Left renal cortex interstitium (tissue), 4 donors: ENCODE data around the gene PTPRM. TPM values are rescaled to one million over a fixed set of nuclear protein-coding genes. Genes with fewer than 3 reads are reported as not detected.

ENCODE experiments used
- DNase-seq, 4 donors: peaks; one replicate each; pipeline ENCODE4 v3.0.0-alpha.2; 2013; ENCODE audit warnings: low read depth in 4 of 4, low spot score in 2 of 4, missing footprints in 1 of 4
- polyA plus RNA-seq, 4 donors: library from polyadenylated mRNA; unstranded; fragments of 120-200 nt; gene quantifications; one replicate each; pipeline ENCODE4 v1.2.1, GENCODE V29; 2013; ENCODE audit not compliant: insufficient read length in 4 of 4

The PTPRM gene
- polyA plus RNA-seq, 4 donors: 80.9 to 108 (median 89.7) TPM

- DNase-seq: no peak
These were observed 57.6 kb downstream of the PTPRM start for GRCh38 chr18:7624697-7625096.

- no peak for DNase-seq
These were observed 59.2 kb downstream of the PTPRM start for GRCh38 chr18:7626175-7626921.

GRCh38 chr18:7626922-7627440 lies 59.9 kb downstream of the PTPRM start:
- no peak for DNase-seq

GRCh38 chr18:7629416-7629815 lies 62.3 kb downstream of the PTPRM start:
- no peak for DNase-seq

GRCh38 chr18:7630731-7631442 lies 63.8 kb downstream of the PTPRM start:
- no peak for DNase-seq

- DNase-seq: no peak
These were observed 65.3 kb downstream of the PTPRM start for GRCh38 chr18:7632152-7633098.

- no peak for DNase-seq
These were observed 66.1 kb downstream of the PTPRM start for GRCh38 chr18:7633171-7633570.

GRCh38 chr18:7635948-7636347 lies 68.8 kb downstream of the PTPRM start:
- no peak for DNase-seq

- no peak for DNase-seq
These were observed 70.2 kb downstream of the PTPRM start for GRCh38 chr18:7637269-7637668.

- no peak for DNase-seq
These were observed 71.2 kb downstream of the PTPRM start for GRCh38 chr18:7638321-7638720.

GRCh38 chr18:7641813-7642212 lies 74.7 kb downstream of the PTPRM start:
- no peak for DNase-seq

GRCh38 chr18:7642331-7642890 lies 75.3 kb downstream of the PTPRM start:
- DNase-seq: no peak

GRCh38 chr18:7645756-7646155 lies 78.6 kb downstream of the PTPRM start:
- no peak for DNase-seq

- no peak for DNase-seq
These were observed 79.2 kb downstream of the PTPRM start for GRCh38 chr18:7646174-7646886.

- no peak for DNase-seq
These were observed 80.4 kb downstream of the PTPRM start for GRCh38 chr18:7647500-7647899.

- no peak for DNase-seq
These were observed 89.9 kb downstream of the PTPRM start for GRCh38 chr18:7657050-7657449.

GRCh38 chr18:7657937-7658336 lies 90.8 kb downstream of the PTPRM start:
- DNase-seq: no peak

GRCh38 chr18:7658701-7659100 lies 91.6 kb downstream of the PTPRM start:
- DNase-seq: no peak

- DNase-seq: no peak
These were observed 94.1 kb downstream of the PTPRM start for GRCh38 chr18:7661207-7661606.

- DNase-seq: no peak
These were observed 95.8 kb downstream of the PTPRM start for GRCh38 chr18:7662866-7663265.
